Hematopoietic multipotent progenitor cell (in vitro differentiated cells): ENCODE results near the gene PRMT3. TPM values are rescaled to one million over a fixed set of nuclear protein-coding genes. Genes with fewer than 3 reads are reported as not detected.
"Not testable (repeated sequence)": the region's sequence is repeated elsewhere in the genome, so short reads cannot be mapped to it uniquely, and the experiment has no call there.

ENCODE experiments used
- DNase-seq, 3 donors: peaks; one replicate each; pipeline ENCODE4 v3.0.0-alpha.2; 2011 to 2015; ENCODE audit warnings: low read depth in 2 of 3, low spot score in 2 of 3
- total RNA-seq: library from RNA; depleted of rRNA; stranded (reverse); fragments of >200 nt; gene quantifications from one replicate; pipeline ENCODE4 v1.2.3, GENCODE V29; 2012

Gene PRMT3
- total RNA-seq, 1 donor: 18.9 TPM

GRCh38 chr11:20453657-20454316 lies 66.3 kb downstream of the PRMT3 start:
- DNase-seq: no peak

GRCh38 chr11:20457001-20457799 lies 69.7 kb downstream of the PRMT3 start:
- DNase-seq: no peak

GRCh38 chr11:20457934-20458680 lies 70.6 kb downstream of the PRMT3 start:
- DNase-seq: no peak

- peak in 2 of 3 donors; percentile 35 to 48 for DNase-seq
Observed at GRCh38 chr11:20458905-20459632, 71.6 kb downstream of the PRMT3 start.

GRCh38 chr11:20459865-20460264 lies 72.3 kb downstream of the PRMT3 start:
- no peak for DNase-seq

- DNase-seq: no peak
Observed at GRCh38 chr11:20464518-20464917, 77.0 kb downstream of the PRMT3 start.

GRCh38 chr11:20467487-20468185 lies 80.1 kb downstream of the PRMT3 start:
- no peak for DNase-seq

- DNase-seq: no peak
Observed at GRCh38 chr11:20470348-20470747, 82.8 kb downstream of the PRMT3 start.

GRCh38 chr11:20471929-20472328 lies 84.4 kb downstream of the PRMT3 start:
- not testable (repeated sequence) for DNase-seq

GRCh38 chr11:20474176-20474881 lies 86.8 kb downstream of the PRMT3 start:
- DNase-seq: no peak

GRCh38 chr11:20474882-20475517 lies 87.5 kb downstream of the PRMT3 start:
- DNase-seq: peak in 1 of 3 donors; percentile 4

GRCh38 chr11:20477418-20478090 lies 90.0 kb downstream of the PRMT3 start:
- DNase-seq: no peak

GRCh38 chr11:20479513-20479912 lies 92.0 kb downstream of the PRMT3 start:
- DNase-seq: no peak

- DNase-seq: no peak
Observed at GRCh38 chr11:20483931-20484330, 96.4 kb downstream of the PRMT3 start.

GRCh38 chr11:20484416-20484815 lies 96.9 kb downstream of the PRMT3 start:
- not testable (repeated sequence) for DNase-seq

GRCh38 chr11:20488352-20488751 lies 100.8 kb downstream of the PRMT3 start:
- no peak for DNase-seq

GRCh38 chr11:20489948-20490347 lies 102.4 kb downstream of the PRMT3 start:
- peak in 1 of 3 donors; percentile 2 for DNase-seq

- no peak for DNase-seq
Observed at GRCh38 chr11:20493340-20493739, 105.8 kb downstream of the PRMT3 start.
